K562 (cell line): ENCODE results near the gene MYO1E. TPM values are rescaled to one million over a fixed set of nuclear protein-coding genes. Genes with fewer than 3 reads are reported as not detected.
A peak's percentile ranks its signal among the peaks of the same experiment; 100 is the strongest.

Experiments used
- ASH1L ChIP-seq: fragments of 450-650 bp; IDR thresholded peaks from 2 replicates; pipeline ENCODE4 v1.6.1; 2018; ENCODE audit warnings: borderline replicate concordance, mild to moderate bottlenecking, low read depth; ENCODE audit not compliant: partially characterized antibody
- ATF6 ChIP-seq: sonication (generic); formaldehyde crosslinking; IDR thresholded peaks from 2 replicates; pipeline ENCODE4 v1.4.0; 2020; ENCODE audit warnings: mild to moderate bottlenecking, missing genetic modification reagents
- ELK1 ChIP-seq: sonication (generic); formaldehyde crosslinking; IDR thresholded peaks from 2 replicates; pipeline ENCODE4 v1.8.1; 2022; ENCODE audit warnings: missing genetic modification reagents
- EWSR1 ChIP-seq: fragments of 450-650 bp; IDR thresholded peaks from 2 replicates; pipeline ENCODE4 v1.6.1; 2018; ENCODE audit warnings: borderline replicate concordance, mild to moderate bottlenecking, low read depth, moderate library complexity; ENCODE audit not compliant: partially characterized antibody
- GATA2 ChIP-seq: sonication (generic); formaldehyde crosslinking; IDR thresholded peaks from 2 replicates; pipeline ENCODE4 v1.4.0; 2020; ENCODE audit warnings: mild to moderate bottlenecking, missing genetic modification reagents
- GTF2E2 ChIP-seq: fragments of 200-800 bp; sonication (Bioruptor generic); IDR thresholded peaks from 2 replicates; pipeline ENCODE4 v1.6.1; 2016; ENCODE audit warnings: missing genetic modification characterization, missing compliant biosample characterization
- HNRNPK ChIP-seq: fragments of 200-400 bp; formaldehyde crosslinking; IDR thresholded peaks from one replicate; pipeline ENCODE4 v1.6.1; 2018; ENCODE audit warnings: mild to moderate bottlenecking, low read depth, low read length; ENCODE audit not compliant: poor library complexity, severe bottlenecking
- HOMEZ ChIP-seq: fragments of 250-450 bp; sonication (Bioruptor Pico); IDR thresholded peaks from 2 replicates; pipeline ENCODE4 v1.4.0; 2020; ENCODE audit warnings: mild to moderate bottlenecking, moderate library complexity
- KDM1A ChIP-seq, 2 experiments: fragments of 450-650 bp; IDR thresholded peaks; 2 replicates each; pipeline ENCODE4 v1.6.1; 2016; ENCODE audit warnings: mild to moderate bottlenecking in 2 of 2
- KDM2B ChIP-seq: fragments of 250-450 bp; sonication (Bioruptor Pico); IDR thresholded peaks from 2 replicates; pipeline ENCODE4 v1.8.0; 2021; ENCODE audit warnings: mild to moderate bottlenecking, moderate library complexity
- NFRKB ChIP-seq: fragments of 450-650 bp; IDR thresholded peaks from 2 replicates; pipeline ENCODE4 v1.6.1; 2016; ENCODE audit warnings: low read depth
- NFYB ChIP-seq: IDR thresholded peaks from 2 replicates; pipeline ENCODE4 v1.6.1; 2011; ENCODE audit warnings: mild to moderate bottlenecking, moderate library complexity; ENCODE audit not compliant: insufficient read length; ENCODE audit errors: extremely low read depth
- NR3C1 ChIP-seq: sonication (generic); formaldehyde crosslinking; IDR thresholded peaks from 2 replicates; pipeline ENCODE4 v1.8.1; 2022; ENCODE audit warnings: missing genetic modification reagents
- PHB ChIP-seq: fragments of 250-450 bp; sonication (Bioruptor Pico); IDR thresholded peaks from 2 replicates; pipeline ENCODE4 v1.5.0; 2021
- PHF8 ChIP-seq: fragments of 200-600 bp; sonication (generic); IDR thresholded peaks from 2 replicates; pipeline ENCODE4 v1.6.1; 2012; ENCODE audit warnings: mixed run types, mild to moderate bottlenecking, inconsistent platforms, low read length, moderate library complexity, borderline replicate concordance
- POLR3A ChIP-seq: IDR thresholded peaks from 2 replicates; pipeline ENCODE4 v1.6.1; 2011; ENCODE audit warnings: borderline replicate concordance, mild to moderate bottlenecking, moderate library complexity; ENCODE audit not compliant: insufficient read length, insufficient read depth; ENCODE audit errors: extremely low read depth
- SMARCB1 ChIP-seq: IDR thresholded peaks from 2 replicates; pipeline ENCODE4 v1.6.1; 2011; ENCODE audit warnings: improper control_type of control experiment, low read depth; ENCODE audit not compliant: insufficient read length
- STAG1 ChIP-seq: sonication (generic); formaldehyde crosslinking; IDR thresholded peaks from 2 replicates; pipeline ENCODE4 v1.5.0; 2020; ENCODE audit warnings: missing genetic modification reagents, borderline replicate concordance
- TCF7 ChIP-seq: sonication (generic); IDR thresholded peaks from 2 replicates; pipeline ENCODE4 v1.6.1; 2016; ENCODE audit warnings: antibody characterized with exemption, borderline replicate concordance
- ZBTB2 ChIP-seq: fragments of 450-650 bp; IDR thresholded peaks from 2 replicates; pipeline ENCODE4 v1.6.1; 2016; ENCODE audit warnings: antibody characterized with exemption
- ZFPM2 ChIP-seq: fragments of 250-450 bp; sonication (Bioruptor Pico); IDR thresholded peaks from 2 replicates; pipeline ENCODE4 v1.5.1; 2022; ENCODE audit warnings: mild to moderate bottlenecking
- ZNF133 ChIP-seq: fragments of 250-450 bp; sonication (Bioruptor Pico); IDR thresholded peaks from 2 replicates; pipeline ENCODE4 v1.4.0; 2020; ENCODE audit warnings: mild to moderate bottlenecking
- ZNF184 ChIP-seq: sonication (generic); formaldehyde crosslinking; IDR thresholded peaks from 2 replicates; pipeline ENCODE4 v1.5.0; 2020; ENCODE audit warnings: missing genetic modification reagents
- ZNF212 ChIP-seq: fragments of 450-650 bp; formaldehyde crosslinking; IDR thresholded peaks from 2 replicates; pipeline ENCODE4 v1.4.0; 2020; ENCODE audit warnings: mild to moderate bottlenecking
- ZNF41 ChIP-seq: fragments of 250-450 bp; sonication (Bioruptor Pico); conservative IDR thresholded peaks from 2 replicates; pipeline ENCODE4 v1.4.0; 2020; ENCODE audit warnings: mild to moderate bottlenecking
- ZNF444 ChIP-seq: fragments of 250-450 bp; sonication (Bioruptor Pico); IDR thresholded peaks from 2 replicates; pipeline ENCODE4 v1.4.0; 2020; ENCODE audit warnings: mild to moderate bottlenecking, moderate library complexity
- polyA plus RNA-seq, 8 experiments: library from polyadenylated mRNA; depleted of rRNA in 4 of 8; stranded (reverse) in 5 of 8; unstranded in 3 of 8; fragments of >200 nt; fragmentation: Nextera tagmentation in 2 of 8; fragmentation: Illumina TruSeq in 1 of 8; extraction: Ambion mirVana in 2 of 8; extraction: Trizol in 1 of 8; gene quantifications; 2 replicates each; pipeline versions ENCODE4 v1.2.1 to v1.2.3, GENCODE V29; 2011 to 2014; ENCODE audit warnings: inconsistent platforms in 1 of 8, missing spikeins in 1 of 8
- total RNA-seq, 7 experiments: library from RNA; depleted of rRNA in 6 of 7; stranded (reverse); fragments of >200 nt in 6 of 7; fragmentation: Illumina TruSeq in 2 of 7; extraction: Trizol in 2 of 7; gene quantifications; 2 replicates each; pipeline versions ENCODE4 v1.2.1 to v1.2.3, GENCODE V29; 2011 to 2021; ENCODE audit warnings: low replicate concordance in 1 of 7

Gene MYO1E
- total and polyA plus RNA-seq, 9 of the 15 experiments (the other 6 are each of a cell fraction or from before 2014, with no cell fraction given): under 0.01 to 0.44 (median 0.01) TPM; not detected in 6

- TF ChIP-seq ELK1 (CRISPR knock-in tag) (no peak), KDM2B (CRISPR knock-in tag) (no peak), ZNF444 (no peak), PHB (CRISPR knock-in tag) (no peak), ZNF41 (no peak), ZFPM2 (no peak), PHF8 (no peak), ATF6 (CRISPR knock-in tag) (no peak), HNRNPK (no peak), ZBTB2 (no peak), NR3C1 (CRISPR knock-in tag) (no peak), TCF7 (no peak), ZNF133 (CRISPR knock-in tag) (no peak), EWSR1 (no peak), ZNF212 (CRISPR knock-in tag) (no peak), STAG1 (peak; percentile 46; the same call in 1 of the 2 replicates), HOMEZ (no peak), SMARCB1 (no peak), ZNF184 (CRISPR knock-in tag) (no peak), POLR3A (no peak), GTF2E2 (tag) (no peak), NFRKB (no peak), KDM1A (IDR thresholded peaks at IDR 0.05) (no peak; a peak in 1 of 4 replicates), NFYB (no peak), GATA2 (no peak), ASH1L (no peak)
Measured at GRCh38 chr15:59138243-59138642, 234.4 kb downstream of the MYO1E start (continued).
